ENCODE measurements around the gene VANGL1.
A peak's percentile ranks its signal among the peaks of the same experiment; 100 is the strongest.
"Not testable (repeated sequence)": the region's sequence is repeated elsewhere in the genome, so short reads cannot be mapped to it uniquely, and the experiment has no call there.

VANGL1 gene

GRCh38 chr1:115641762-115642167 is at the start of gene VANGL1:
Gene VANGL1 (plus strand): TSS chr1:115641970. CDS start chr1:115651414, 9,444 bp downstream.
- peak in 1 of 2 donors; percentile 36 for DNase-seq

GRCh38 chr1:115592264-115592663 is 49.5 kb upstream of the VANGL1 start:
- no peak for DNase-seq

- no peak for DNase-seq
Measured at GRCh38 chr1:115593365-115594259, 48.2 kb upstream of the VANGL1 start.

GRCh38 chr1:115594600-115594999 is 47.2 kb upstream of the VANGL1 start:
- no peak for DNase-seq

- DNase-seq: peak; percentile 10 to 52
Measured at GRCh38 chr1:115595279-115596079, 46.3 kb upstream of the VANGL1 start.

GRCh38 chr1:115596080-115596780 is 45.5 kb upstream of the VANGL1 start:
- DNase-seq: no peak

GRCh38 chr1:115604508-115604907 is 37.3 kb upstream of the VANGL1 start:
- no peak for DNase-seq

- DNase-seq: no peak
Measured at GRCh38 chr1:115606305-115606704, 35.5 kb upstream of the VANGL1 start.

GRCh38 chr1:115609021-115609420 is 32.7 kb upstream of the VANGL1 start:
- no peak for DNase-seq

GRCh38 chr1:115613767-115614166 is 28.0 kb upstream of the VANGL1 start:
- no peak for DNase-seq

- no peak for DNase-seq
Measured at GRCh38 chr1:115620453-115620852, 21.3 kb upstream of the VANGL1 start.

GRCh38 chr1:115620950-115621349 is 20.8 kb upstream of the VANGL1 start:
- no peak for DNase-seq

- no peak for DNase-seq
Measured at GRCh38 chr1:115624859-115625258, 16.9 kb upstream of the VANGL1 start.

GRCh38 chr1:115630342-115630741 is 11.4 kb upstream of the VANGL1 start:
- no peak for DNase-seq

GRCh38 chr1:115632251-115633026 is 9.3 kb upstream of the VANGL1 start:
- DNase-seq: no peak

GRCh38 chr1:115633606-115634005 is 8.2 kb upstream of the VANGL1 start:
- not testable (repeated sequence) for DNase-seq

GRCh38 chr1:115637247-115637646 is 4.5 kb upstream of the VANGL1 start:
- DNase-seq: not testable (repeated sequence)

- no peak for DNase-seq
Measured at GRCh38 chr1:115640384-115640783, 1.4 kb upstream of the VANGL1 start.

GRCh38 chr1:115642168-115643072 is 650 bp downstream of the VANGL1 start:
- peak; percentile 33 for DNase-seq

GRCh38 chr1:115643225-115643624 is 1.5 kb downstream of the VANGL1 start:
- DNase-seq: no peak

GRCh38 chr1:115643666-115644065 is 1.9 kb downstream of the VANGL1 start:
- DNase-seq: no peak

Measured in CD4-positive, alpha-beta T cell treated with Interferon alpha-2 for 1 hour (primary cell).